ENCODE data around the gene HIBADH. TPM values are rescaled to one million over a fixed set of nuclear protein-coding genes. Genes with fewer than 3 reads are reported as not detected.

Gene HIBADH
- total RNA-seq: 18.8 and 24.5 TPM in 2 replicates

GRCh38 chr7:27662490-27663205, at the start of gene HIBADH:
TSS of gene HIBADH (minus strand) at chr7:27662883. CDS start at chr7:27662788, 95 bp downstream.

Other genes starting within 250 kb of the HIBADH start
- 66.0 and 73.7 TPM in 2 replicates for gene TAX1BP1, start 77.3 kb upstream of the HIBADH start, total RNA-seq

Data from vein endothelial cell (primary cell).